Dendritic cell treated with granulocyte-macrophage colony-stimulating factor and Interleukin-4, amounts not matched to agents 40 ng/mL and 50 ng/mL, for 4 days (primary cell): ENCODE results near the gene CFHR2.
"Not testable (repeated sequence)": the region's sequence is repeated elsewhere in the genome, so short reads cannot be mapped to it uniquely, and the experiment has no call there.

Source experiments
- H3K27ac Mint-ChIP-seq: one replicate; pipeline ENCODE4 v1.8.0; 2022; ENCODE audit warnings: mild to moderate bottlenecking, mixed read lengths
- H3K27me3 Mint-ChIP-seq: one replicate; pipeline ENCODE4 v1.8.0; 2022; ENCODE audit warnings: mild to moderate bottlenecking, mixed read lengths
- H3K36me3 Mint-ChIP-seq: one replicate; pipeline ENCODE4 v1.8.0; 2022; ENCODE audit warnings: low read depth, mixed read lengths
- H3K4me1 Mint-ChIP-seq: one replicate; pipeline ENCODE4 v1.8.0; 2022; ENCODE audit warnings: low read depth, mixed read lengths
- H3K4me3 Mint-ChIP-seq: one replicate; pipeline ENCODE4 v1.8.0; 2022; ENCODE audit warnings: mild to moderate bottlenecking, moderate library complexity, mixed read lengths
- H3K9me3 Mint-ChIP-seq: one replicate; pipeline ENCODE4 v1.8.0; 2022; ENCODE audit warnings: mixed read lengths
- intact Hi-C: fragments of 100-400 bp; cut with micrococcal nuclease; formaldehyde crosslinking; loops from one replicate; pipeline ENCODE4 v1.15.0; 2022

Gene CFHR2

GRCh38 chr1:196943568-196943967, at the start of gene CFHR2:
Gene CFHR2 (plus strand): TSS chr1:196943738. CDS start chr1:196943881, 143 bp downstream.
- H3K36me3 Mint-ChIP-seq, H3K4me1 Mint-ChIP-seq, intact Hi-C loops, H3K27me3 Mint-ChIP-seq, H3K27ac Mint-ChIP-seq, H3K4me3 Mint-ChIP-seq: not testable (repeated sequence)
- H3K9me3 Mint-ChIP-seq: peaks cover 35% of the 10 kb centered on the region

- peaks cover 11% of the 10 kb centered on the region for H3K27me3 Mint-ChIP-seq
- H3K4me1 Mint-ChIP-seq: no peaks in the 10 kb centered on the region
- H3K27ac Mint-ChIP-seq: no peak overlapping the region
- no peaks in the 10 kb centered on the region for H3K9me3 Mint-ChIP-seq
- intact Hi-C loops: no loop called here
- H3K36me3 Mint-ChIP-seq: no peaks in the 10 kb centered on the region
- H3K4me3 Mint-ChIP-seq: no peak overlapping the region
These were observed 47.2 kb upstream of the CFHR2 start for GRCh38 chr1:196896355-196896754.

- intact Hi-C loops: no loop called here
- Mint-ChIP-seq H3K9me3 (no peaks in the 10 kb centered on the region), H3K4me1 (no peaks in the 10 kb centered on the region), H3K27ac (no peak overlapping the region), H3K27me3 (peaks cover 11% of the 10 kb centered on the region), H3K4me3 (no peak overlapping the region), H3K36me3 (no peaks in the 10 kb centered on the region)
These were observed 46.2 kb upstream of the CFHR2 start for GRCh38 chr1:196897158-196897828.

GRCh38 chr1:196902344-196902743, 41.2 kb upstream of the CFHR2 start:
- Mint-ChIP-seq H3K9me3 (no peaks in the 10 kb centered on the region), H3K4me3 (no peak overlapping the region), H3K36me3 (no peaks in the 10 kb centered on the region), H3K27me3 (peaks cover 5% of the 10 kb centered on the region), H3K27ac (no peak overlapping the region), H3K4me1 (no peaks in the 10 kb centered on the region)
- intact Hi-C loops: no loop called here

GRCh38 chr1:196910215-196910614, 33.3 kb upstream of the CFHR2 start:
- Mint-ChIP-seq H3K9me3 (no peaks in the 10 kb centered on the region), H3K36me3 (no peaks in the 10 kb centered on the region), H3K27ac (no peak overlapping the region), H3K4me3 (no peak overlapping the region), H3K27me3 (no peaks in the 10 kb centered on the region), H3K4me1 (no peaks in the 10 kb centered on the region)
- intact Hi-C loops: no loop called here

- H3K36me3 Mint-ChIP-seq, H3K27me3 Mint-ChIP-seq, H3K4me1 Mint-ChIP-seq, H3K9me3 Mint-ChIP-seq, intact Hi-C loops, H3K4me3 Mint-ChIP-seq, H3K27ac Mint-ChIP-seq: not testable (repeated sequence)
These were observed 31.3 kb upstream of the CFHR2 start for GRCh38 chr1:196912283-196912682.

GRCh38 chr1:196926839-196927238, 16.7 kb upstream of the CFHR2 start:
- H3K36me3 Mint-ChIP-seq, H3K4me3 Mint-ChIP-seq, H3K27me3 Mint-ChIP-seq, H3K9me3 Mint-ChIP-seq, H3K4me1 Mint-ChIP-seq, H3K27ac Mint-ChIP-seq, intact Hi-C loops: not testable (repeated sequence)

GRCh38 chr1:196932853-196933252, 10.7 kb upstream of the CFHR2 start:
- H3K4me3 Mint-ChIP-seq, H3K36me3 Mint-ChIP-seq, H3K27me3 Mint-ChIP-seq, intact Hi-C loops, H3K4me1 Mint-ChIP-seq, H3K27ac Mint-ChIP-seq: not testable (repeated sequence)
- peaks cover 26% of the 10 kb centered on the region for H3K9me3 Mint-ChIP-seq

- Mint-ChIP-seq H3K9me3 (peaks cover 34% of the 10 kb centered on the region), H3K36me3 (no peaks in the 10 kb centered on the region), H3K4me1 (no peaks in the 10 kb centered on the region), H3K4me3 (no peak overlapping the region), H3K27ac (no peak overlapping the region), H3K27me3 (no peaks in the 10 kb centered on the region)
- intact Hi-C loops: no loop called here
These were observed 9.9 kb upstream of the CFHR2 start for GRCh38 chr1:196933531-196934189.

GRCh38 chr1:196941474-196941873, 2.1 kb upstream of the CFHR2 start:
- H3K4me3 Mint-ChIP-seq, H3K27me3 Mint-ChIP-seq, H3K27ac Mint-ChIP-seq, H3K4me1 Mint-ChIP-seq, intact Hi-C loops, H3K36me3 Mint-ChIP-seq: not testable (repeated sequence)
- peaks cover 47% of the 10 kb centered on the region for H3K9me3 Mint-ChIP-seq

- Mint-ChIP-seq H3K4me1 (no peaks in the 10 kb centered on the region), H3K36me3 (no peaks in the 10 kb centered on the region), H3K4me3 (no peak overlapping the region), H3K27ac (no peak overlapping the region), H3K9me3 (peaks cover 15% of the 10 kb centered on the region), H3K27me3 (no peaks in the 10 kb centered on the region)
- intact Hi-C loops: no loop called here
These were observed 8.3 kb downstream of the CFHR2 start for GRCh38 chr1:196951711-196952394.

GRCh38 chr1:196954778-196955177, 11.2 kb downstream of the CFHR2 start:
- H3K4me1 Mint-ChIP-seq: no peaks in the 10 kb centered on the region
- H3K36me3 Mint-ChIP-seq: no peaks in the 10 kb centered on the region
- H3K27ac Mint-ChIP-seq: no peak overlapping the region
- peaks cover 15% of the 10 kb centered on the region for H3K9me3 Mint-ChIP-seq
- no peak overlapping the region for H3K4me3 Mint-ChIP-seq
- intact Hi-C loops: no loop called here
- no peaks in the 10 kb centered on the region for H3K27me3 Mint-ChIP-seq

- no peaks in the 10 kb centered on the region for H3K27me3 Mint-ChIP-seq
- H3K9me3 Mint-ChIP-seq: peaks cover 15% of the 10 kb centered on the region
- H3K4me1 Mint-ChIP-seq: no peaks in the 10 kb centered on the region
- H3K4me3 Mint-ChIP-seq: no peak overlapping the region
- H3K36me3 Mint-ChIP-seq: no peaks in the 10 kb centered on the region
- intact Hi-C loops: no loop called here
- no peak overlapping the region for H3K27ac Mint-ChIP-seq
These were observed 12.4 kb downstream of the CFHR2 start for GRCh38 chr1:196955926-196956325.

- Mint-ChIP-seq H3K4me3 (no peak overlapping the region), H3K27ac (no peak overlapping the region), H3K27me3 (no peaks in the 10 kb centered on the region), H3K4me1 (no peaks in the 10 kb centered on the region), H3K36me3 (no peaks in the 10 kb centered on the region), H3K9me3 (no peaks in the 10 kb centered on the region)
- intact Hi-C loops: no loop called here
These were observed 17.3 kb downstream of the CFHR2 start for GRCh38 chr1:196960854-196961253.
